OCI-LY1 (cell line): Measurements from ENCODE around the gene C8G.

Experiments
- CTCF ChIP-seq: fragments of 200-600 bp; sonication (generic), shearing (Covaris generic); IDR thresholded peaks from 2 replicates; pipeline ENCODE4 v1.5.1; 2017; ENCODE audit warnings: mild to moderate bottlenecking, antibody characterized with exemption, low read length, moderate library complexity, mixed read lengths
- EZH2 ChIP-seq: fragments of 200-600 bp; sonication (generic), shearing (Covaris generic); IDR thresholded peaks from 2 replicates; pipeline ENCODE4 v1.8.0; 2017; ENCODE audit warnings: borderline replicate concordance, mixed run types, mild to moderate bottlenecking, antibody characterized with exemption, low read length, moderate library complexity, mixed read lengths

DNA sequence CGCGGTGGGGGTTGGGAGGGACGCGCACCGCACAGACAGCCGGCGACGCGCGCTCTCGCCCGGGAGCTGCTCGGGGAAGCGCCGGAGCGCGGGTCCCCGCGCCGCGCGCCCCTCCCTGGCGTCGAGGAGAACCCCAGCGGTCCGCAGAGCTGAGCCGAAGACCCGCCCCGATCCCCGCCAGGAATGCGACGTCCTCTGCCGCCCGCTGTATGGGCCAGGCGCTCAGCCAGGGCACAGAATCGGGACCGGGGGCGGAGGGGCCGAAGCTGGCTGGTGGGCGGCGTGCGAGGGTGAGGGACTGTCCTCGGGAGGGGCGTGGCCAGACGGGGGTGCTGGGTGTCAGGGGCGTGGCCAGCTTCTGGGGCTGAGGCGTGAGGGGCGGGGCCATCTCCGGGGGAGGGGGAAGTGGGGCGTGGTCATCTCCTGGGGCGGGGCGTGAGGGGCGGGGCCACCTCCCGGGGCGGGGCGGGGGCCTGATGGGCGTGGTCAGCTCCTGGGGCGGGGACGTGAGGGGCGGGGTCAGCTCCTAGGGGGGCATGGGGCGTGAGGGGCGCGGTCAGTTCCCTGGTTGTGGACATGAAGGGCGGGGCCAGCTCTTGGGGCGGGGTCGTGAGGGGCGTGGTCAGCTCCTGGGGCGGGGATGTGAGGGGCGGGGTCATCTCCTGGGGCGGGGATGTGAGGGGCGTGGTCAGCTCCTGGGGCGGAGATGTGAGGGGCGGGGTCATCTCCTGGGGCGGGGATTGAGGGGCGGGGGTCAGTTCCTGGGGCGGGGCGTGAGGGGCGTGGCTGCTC, 33.2 kb downstream of the C8G start:
- TF ChIP-seq EZH2, result no peak
- no peak for TF ChIP-seq CTCF
